H1 (cell line): ENCODE results near the gene MROH7. TPM values are rescaled to one million over a fixed set of nuclear protein-coding genes. Genes with fewer than 3 reads are reported as not detected.
A peak's percentile ranks its signal among the peaks of the same experiment; 100 is the strongest.

Experiments used
- CTCF ChIA-PET: fragments of 300-600 bp; sonication (Branson Sonifier 250); formaldehyde crosslinking; loops from one replicate; lab custom pipeline; 2021; ENCODE audit not compliant: partially characterized antibody; lab: Charles Lee
- POLR2A ChIA-PET: fragments of 300-600 bp; sonication (Branson Sonifier 250); formaldehyde crosslinking; loops from one replicate; lab custom pipeline; 2021; ENCODE audit warnings: inconsistent platforms; ENCODE audit not compliant: partially characterized antibody; lab: Charles Lee
- DNase-seq, 2 experiments: peaks; one replicate each; pipeline versions ENCODE4 v3.0.0 to v3.0.0-alpha.2; 2010 to 2022; ENCODE audit warnings: low spot score in 2 of 2, low read depth in 1 of 2, mixed read lengths in 1 of 2
- FAIRE-seq: peaks from 2 replicates; lab custom pipeline; 2011; peaks lifted over from hg19 to GRCh38; lab: Jason Lieb, UNC
- H2AFZ ChIP-seq: 2 replicates; pipeline ENCODE4 v1.8.1; 2012; ENCODE audit warnings: low read length, inconsistent platforms
- H2AK5ac ChIP-seq: 2 replicates; pipeline ENCODE4 v1.6.1; 2013; ENCODE audit warnings: low read depth, low read length
- H2BK120ac ChIP-seq: replicated peaks from 2 replicates; pipeline ENCODE3; 2013; ENCODE audit warnings: low read depth, low read length, inconsistent platforms
- H2BK12ac ChIP-seq: 2 replicates; pipeline ENCODE4 v1.6.1; 2013; ENCODE audit warnings: low read depth, low read length
- H2BK15ac ChIP-seq: 2 replicates; pipeline ENCODE4 v1.6.1; 2013; ENCODE audit warnings: low read length
- H2BK20ac ChIP-seq: 2 replicates; pipeline ENCODE4 v1.6.1; 2013; ENCODE audit warnings: low read length
- H2BK5ac ChIP-seq: 2 replicates; pipeline ENCODE4 v1.6.1; 2013; ENCODE audit warnings: low read depth, low read length
- H3K14ac ChIP-seq: 2 replicates; pipeline ENCODE4 v1.6.1; 2013; ENCODE audit warnings: inconsistent platforms; ENCODE audit not compliant: insufficient read length
- H3K18ac ChIP-seq: 2 replicates; pipeline ENCODE4 v1.6.1; 2013; ENCODE audit warnings: low read length; ENCODE audit errors: extremely low read depth
- H3K23ac ChIP-seq: 2 replicates; pipeline ENCODE4 v1.6.1; 2013; ENCODE audit warnings: inconsistent platforms; ENCODE audit not compliant: insufficient read length
- H3K23me2 ChIP-seq: 2 replicates; pipeline ENCODE4 v1.6.1; 2013; ENCODE audit warnings: low read depth, low read length
- H3K27ac ChIP-seq: 2 replicates; pipeline ENCODE4 v1.6.1; 2011; ENCODE audit warnings: low read depth, low read length, inconsistent platforms
- H3K27me3 ChIP-seq, 4 experiments: replicated peaks in 1 of 4; 1 replicate in 1 of 4; 2 replicates in 3 of 4; pipeline versions ENCODE4 v1.6.1 to v1.8.1; 2011 to 2013; ENCODE audit warnings: low read length in 3 of 4, mild to moderate bottlenecking in 3 of 4, inconsistent platforms in 2 of 4, mixed read lengths in 2 of 4, moderate library complexity in 1 of 4; ENCODE audit not compliant: control insufficient read depth in 3 of 4, insufficient read depth in 3 of 4; ENCODE audit errors: extremely low read depth in 1 of 4
- H3K36me3 ChIP-seq, 4 experiments: 2 replicates each; pipeline versions ENCODE4 v1.6.1 to v1.8.1; 2011 to 2013; ENCODE audit warnings: mild to moderate bottlenecking in 4 of 4, low read length in 3 of 4, moderate library complexity in 2 of 4, control low read depth in 1 of 4, inconsistent platforms in 1 of 4; ENCODE audit not compliant: insufficient read depth in 4 of 4, control insufficient read depth in 2 of 4
- H3K4ac ChIP-seq: replicated peaks from 2 replicates; pipeline ENCODE3; 2013; ENCODE audit warnings: low read length, low read depth, mixed read lengths, inconsistent platforms; ENCODE audit not compliant: insufficient read length
- H3K4me1 ChIP-seq, 4 experiments: replicated peaks in 1 of 4; 1 replicate in 1 of 4; 2 replicates in 3 of 4; pipeline versions ENCODE4 v1.6.1 to v1.8.1; 2011 to 2013; ENCODE audit warnings: low read length in 3 of 4, inconsistent platforms in 2 of 4, mixed read lengths in 1 of 4; ENCODE audit not compliant: insufficient read depth in 4 of 4, control insufficient read depth in 3 of 4
- H3K4me2 ChIP-seq, 2 experiments: 2 replicates each; pipeline versions ENCODE4 v1.6.1 to v1.8.1; 2011 to 2013; ENCODE audit warnings: low read depth in 2 of 2, low read length in 2 of 2, control low read depth in 1 of 2, inconsistent platforms in 1 of 2, mild to moderate bottlenecking in 1 of 2; ENCODE audit not compliant: insufficient read depth in 1 of 2
- H3K4me3 ChIP-seq, 4 experiments: fragments of 200-600, 300-600 bp in 1 of 4; sonication (generic), shearing (Covaris generic), sonication (Bioruptor Twin) in 1 of 4; 2 replicates each; pipeline versions ENCODE4 v1.5.1 to v1.8.1; 2011 to 2016; ENCODE audit warnings: low read length in 4 of 4, low read depth in 3 of 4, control low read depth in 2 of 4, inconsistent platforms in 2 of 4, mild to moderate bottlenecking in 2 of 4, mixed read lengths in 1 of 4, moderate library complexity in 1 of 4; ENCODE audit not compliant: insufficient read depth in 2 of 4; ENCODE audit errors: extremely low read depth in 1 of 4
- H3K56ac ChIP-seq: replicated peaks from 2 replicates; pipeline ENCODE3; 2013; ENCODE audit warnings: low read depth, mild to moderate bottlenecking, mixed read lengths, low read length, inconsistent platforms; ENCODE audit not compliant: insufficient read length
- H3K79me1 ChIP-seq: 2 replicates; pipeline ENCODE4 v1.6.1; 2013; ENCODE audit warnings: low read depth, low read length, control low read depth
- H3K79me2 ChIP-seq, 2 experiments: 2 replicates each; pipeline versions ENCODE4 v1.6.1 to v1.8.1; 2012 to 2013; ENCODE audit warnings: low read length in 2 of 2, mild to moderate bottlenecking in 2 of 2, inconsistent platforms in 1 of 2; ENCODE audit not compliant: insufficient read depth in 2 of 2, control insufficient read depth in 1 of 2
- H3K9ac ChIP-seq, 4 experiments: replicated peaks in 1 of 4; 1 replicate in 1 of 4; 2 replicates in 3 of 4; pipeline versions ENCODE4 v1.6.1 to v1.8.1; 2011 to 2013; ENCODE audit warnings: low read depth in 3 of 4, low read length in 3 of 4, control low read depth in 2 of 4, mild to moderate bottlenecking in 2 of 4, moderate library complexity in 2 of 4, inconsistent platforms in 1 of 4; ENCODE audit errors: extremely low read depth in 1 of 4
- H3K9me3 ChIP-seq, 2 experiments: 2 replicates each; pipeline versions ENCODE4 v1.6.1 to v1.8.1; 2012 to 2013; ENCODE audit warnings: mild to moderate bottlenecking in 2 of 2, moderate library complexity in 2 of 2, control low read depth in 1 of 2, inconsistent platforms in 1 of 2, low read depth in 1 of 2, low read length in 1 of 2, mixed read lengths in 1 of 2; ENCODE audit not compliant: insufficient read depth in 2 of 2
- H4K20me1 ChIP-seq, 2 experiments: replicated peaks in 1 of 2; 2 replicates each; pipeline versions ENCODE3 to v1.8.1; 2011 to 2013; ENCODE audit warnings: inconsistent platforms in 2 of 2, low read length in 2 of 2, mild to moderate bottlenecking in 1 of 2; ENCODE audit not compliant: insufficient read depth in 2 of 2, control insufficient read depth in 1 of 2
- H4K5ac ChIP-seq: 2 replicates; pipeline ENCODE4 v1.6.1; 2013; ENCODE audit warnings: low read length, low read depth, mixed read lengths, inconsistent platforms; ENCODE audit not compliant: insufficient read length
- H4K8ac ChIP-seq: 2 replicates; pipeline ENCODE4 v1.8.0; 2013; ENCODE audit warnings: mild to moderate bottlenecking, moderate library complexity, low read length, inconsistent platforms; ENCODE audit not compliant: insufficient read depth; ENCODE audit errors: extremely low read depth
- H4K91ac ChIP-seq: replicated peaks from 2 replicates; pipeline ENCODE3; 2013; ENCODE audit warnings: low read length, mixed read lengths, inconsistent platforms; ENCODE audit not compliant: insufficient read length
- BACH1 ChIP-seq: IDR thresholded peaks from 2 replicates; pipeline ENCODE4 v1.6.1; 2012; ENCODE audit warnings: low read length, improper control_type of control experiment
- SAP30 ChIP-seq: fragments of 300-600 bp; sonication (generic); IDR thresholded peaks from 2 replicates; pipeline ENCODE4 v1.7.1; 2012; ENCODE audit warnings: low read length, moderate library complexity, mild to moderate bottlenecking, inconsistent platforms; ENCODE audit not compliant: insufficient read depth, insufficient replicate concordance
- SP1 ChIP-seq: IDR thresholded peaks from 2 replicates; pipeline ENCODE4 v1.6.1; 2011; ENCODE audit warnings: low read depth, low read length
- TEAD4 ChIP-seq: IDR thresholded peaks from 2 replicates; pipeline ENCODE4 v1.6.1; 2012; ENCODE audit warnings: low read depth, low read length, inconsistent platforms, mixed read lengths
- WGBS, 2 experiments: shearing (Covaris generic) in 1 of 2; methylation state at CpG; one replicate each; pipeline versions ENCODE4 v1.1.6 to v1.1.7; 2013 to 2015; ENCODE audit warnings: low lambda C conversion rate in 2 of 2, mixed read lengths in 2 of 2, inconsistent platforms in 1 of 2, low coverage in 1 of 2, missing lambda C conversion rate in 1 of 2; ENCODE audit not compliant: insufficient replicate concordance in 2 of 2, insufficient coverage in 1 of 2, insufficient read length in 1 of 2; ENCODE audit errors: extremely low coverage in 1 of 2, missing lambda C conversion rate in 1 of 2; 5-methylcytosine and 5-hydroxymethylcytosine counted together
- polyA plus RNA-seq, 7 experiments: library from polyadenylated mRNA; depleted of rRNA in 3 of 7; stranded (reverse) in 5 of 7; unstranded in 2 of 7; fragments of >200 nt in 5 of 7; fragments of 200-250 nt in 2 of 7; gene quantifications; 1 replicate in 5 of 7; 2 replicates in 1 of 7; 4 replicates in 1 of 7; pipeline versions ENCODE4 v1.2.1 to v1.2.3, GENCODE V29; 2011 to 2013; ENCODE audit warnings: missing spikeins in 2 of 7, mixed read lengths in 2 of 7
- total RNA-seq: library from RNA; stranded (reverse); fragmentation: NEBNext Ultra II Directional; extraction: Animal tissue kit (Norgen Biotek cat#: 25700); gene quantifications from 2 replicates; pipeline ENCODE4 v1.2.1, GENCODE V29; 2021
- TF ChIP-seq, protein P1 (sequence below): IDR thresholded peaks from 2 replicates; pipeline ENCODE4 v1.6.1; 2011; ENCODE audit warnings: low read length, improper control_type of control experiment
- TF ChIP-seq, protein P2 (sequence below): IDR thresholded peaks from 2 replicates; pipeline ENCODE4 v1.6.1; 2012; ENCODE audit warnings: low read length, inconsistent platforms

Gene MROH7
- total and polyA plus RNA-seq, 2 of the 8 experiments (the other 6 are each of a cell fraction or from before 2014, with no cell fraction given): 0.07 to 0.20 TPM

DNA sequence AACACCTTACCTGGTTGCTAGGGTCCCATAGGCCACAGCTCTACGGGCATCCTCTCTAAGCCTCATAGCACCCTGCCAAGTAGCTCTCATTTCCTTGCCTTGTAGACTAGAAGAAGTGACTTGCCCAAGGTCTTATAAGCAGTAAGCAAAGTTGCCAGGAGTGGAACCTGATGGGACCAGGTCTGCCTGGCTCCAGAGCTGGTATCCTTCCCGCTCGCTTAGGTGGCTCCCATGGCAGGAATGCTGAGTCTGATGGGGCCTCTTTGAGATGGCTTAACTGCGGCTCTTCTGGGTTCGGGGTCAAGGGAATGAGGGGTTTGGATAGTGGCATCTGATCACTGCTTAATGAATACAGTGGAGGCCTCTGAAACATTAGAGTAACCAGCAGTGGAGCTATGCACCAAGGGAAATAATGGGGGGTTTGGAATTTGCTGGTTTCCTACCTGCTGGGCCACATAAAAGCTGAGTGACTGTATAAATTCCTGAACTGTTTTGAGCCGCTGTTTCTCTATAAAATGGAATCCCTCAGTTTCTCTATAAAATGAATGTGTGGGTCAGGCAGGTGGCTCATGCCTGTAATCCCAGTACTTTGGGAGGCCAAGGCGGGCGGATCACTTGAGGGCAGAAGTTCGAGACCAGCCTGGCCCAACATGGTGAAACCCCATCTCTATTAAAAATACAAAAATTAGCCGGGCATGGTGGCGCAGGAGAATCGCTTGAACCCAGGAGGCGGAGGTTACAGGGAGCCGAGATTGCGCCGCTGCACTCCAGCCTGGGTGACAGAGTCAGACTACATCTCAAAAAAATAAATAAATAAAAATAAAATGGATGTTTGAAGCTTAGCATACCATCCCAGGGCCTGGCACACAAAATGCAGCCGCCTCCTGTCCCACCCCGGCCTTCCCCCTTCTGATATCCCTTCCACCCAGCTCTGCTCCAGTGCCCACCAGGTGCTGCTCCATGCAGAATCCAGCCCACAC lies 30.7 kb upstream of the MROH7 start:
- Histone ChIP-seq H3K27me3 (no peaks in the 10 kb centered on the region), H3K56ac (no peak overlapping the region), H3K18ac (peak overlapping the region; percentile 66; the same call in 1 of the 2 replicates), H2BK5ac (peak overlapping the region; percentile 26; the same call in 1 of the 2 replicates), H3K4me2 (peak overlapping the region in 1 of 2 experiments; percentile 0; a peak in 1 of 4 replicates), H3K27ac (peak overlapping the region; percentile 77), H3K36me3 (no peaks in the 10 kb centered on the region), H3K79me1 (no peaks in the 10 kb centered on the region), H4K5ac (peak overlapping the region; percentile 29), H3K14ac (no peak overlapping the region), H4K91ac (peak overlapping the region; percentile 46), H2BK12ac (peak overlapping the region; percentile 93), H3K9ac (peak overlapping the region in 1 of 4 experiments; percentile 53; a peak in 2 of 7 replicates), H2AK5ac (peak overlapping the region; percentile 83; the same call in 1 of the 2 replicates), H3K23ac (no peak overlapping the region), H3K79me2 (no peaks in the 10 kb centered on the region), H2BK15ac (no peak overlapping the region), H4K20me1 (peaks cover 0 to 2% of the 10 kb centered on the region in 2 experiments), H3K9me3 (no peaks in the 10 kb centered on the region), H2BK20ac (0 out of 2 replicates have a peak overlapping the region, but pooled peaks have one; percentile 93), H4K8ac (peak overlapping the region; percentile 86), H3K4me1 (peaks cover 5 to 18% (median 11%) of the 10 kb centered on the region in 4 experiments), H2AFZ (no peak overlapping the region), H3K23me2 (0 out of 2 replicates have a peak, but pooled peaks cover 3% of the 10 kb centered on the region), H2BK120ac (no peak overlapping the region), H3K4me3 (no peak overlapping the region), H3K4ac (peak overlapping the region; percentile 66)
- CTCF ChIA-PET: interaction anchor here (0.9 to 1.8 kb wide), 6 partner anchors 24 to 486 kb away, joined by 3 to 6 read pairs (median 4); partner anchors contain the start of gene ACOT11
- WGBS, 2 experiments: 89% methylated on average over 18 of the region's 18 CpGs; no CpG with 5 or more reads in 1 of the 2 experiments
- no peak for TF ChIP-seq BACH1
- TF ChIP-seq, protein P1, sequence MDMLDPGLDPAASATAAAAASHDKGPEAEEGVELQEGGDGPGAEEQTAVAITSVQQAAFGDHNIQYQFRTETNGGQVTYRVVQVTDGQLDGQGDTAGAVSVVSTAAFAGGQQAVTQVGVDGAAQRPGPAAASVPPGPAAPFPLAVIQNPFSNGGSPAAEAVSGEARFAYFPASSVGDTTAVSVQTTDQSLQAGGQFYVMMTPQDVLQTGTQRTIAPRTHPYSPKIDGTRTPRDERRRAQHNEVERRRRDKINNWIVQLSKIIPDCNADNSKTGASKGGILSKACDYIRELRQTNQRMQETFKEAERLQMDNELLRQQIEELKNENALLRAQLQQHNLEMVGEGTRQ: no peak
- TF ChIP-seq TEAD4: peak; percentile 50; the same call in 1 of the 2 replicates
- no peak for TF ChIP-seq SAP30
- TF ChIP-seq SP1: peak; percentile 37; the same call in 1 of the 2 replicates
- TF ChIP-seq, protein P2, sequence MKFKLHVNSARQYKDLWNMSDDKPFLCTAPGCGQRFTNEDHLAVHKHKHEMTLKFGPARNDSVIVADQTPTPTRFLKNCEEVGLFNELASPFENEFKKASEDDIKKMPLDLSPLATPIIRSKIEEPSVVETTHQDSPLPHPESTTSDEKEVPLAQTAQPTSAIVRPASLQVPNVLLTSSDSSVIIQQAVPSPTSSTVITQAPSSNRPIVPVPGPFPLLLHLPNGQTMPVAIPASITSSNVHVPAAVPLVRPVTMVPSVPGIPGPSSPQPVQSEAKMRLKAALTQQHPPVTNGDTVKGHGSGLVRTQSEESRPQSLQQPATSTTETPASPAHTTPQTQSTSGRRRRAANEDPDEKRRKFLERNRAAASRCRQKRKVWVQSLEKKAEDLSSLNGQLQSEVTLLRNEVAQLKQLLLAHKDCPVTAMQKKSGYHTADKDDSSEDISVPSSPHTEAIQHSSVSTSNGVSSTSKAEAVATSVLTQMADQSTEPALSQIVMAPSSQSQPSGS: no peak
- DNase-seq: no peak
- POLR2A ChIA-PET: interaction anchor here (0.6 to 1.7 kb wide), 4 partner anchors 9 to 411 kb away, joined by 3 to 5 read pairs (median 4); partner anchors contain the start of gene MRPL37
- no peak for FAIRE-seq
